Heart left ventricle (tissue), 13 donors: Measurements from ENCODE around the gene DNAJA3.

Experiments
- POLR2A ChIP-seq, 2 donors: fragments of 450-650 bp; IDR thresholded peaks; one replicate each; pipeline ENCODE4 v1.6.1; 2017; ENCODE audit warnings: antibody characterized with exemption in 2 of 2, mild to moderate bottlenecking in 2 of 2, moderate library complexity in 2 of 2
- TF ChIP-seq, protein P1 (sequence below), 12 donors: fragments of 200-600 bp; sonication (generic) in 4 of 12; IDR thresholded peaks; one replicate each; pipeline versions ENCODE4 v1.5.0 to v1.8.0; 2018 to 2022; ENCODE audit warnings: antibody characterized with exemption in 12 of 12, mild to moderate bottlenecking in 5 of 12
- donor health status: ischemic (EF 13 %, LVEDD 7.1; RV severe dilation, severe dysfunction).
- donor health status: DM: no; HTN: yes; CAD: no.
- donor health status: DM: no; HTN: no; CAD: no.
- donor health status: ischemic (EF 25% LVEDD 6.9; RV normal size, moderate dysfunction).
- donor health status: ischemic (EF 25% LVEDD 5.7; RV mildly dilated, moderate dysfunction).
- donor health status: ischemic (EF 35%, LVEDD 5.7; RV mildly dilated, moderate dysfunction).
- donor health status: nonischemic (EF 11% LVEDD 7.7; RV severe dilation, severe dysfunction).
- donor health status: DM: yes; HTN: yes; CAD: no.
- donor health status: PGD.
- donor health status: ischemic (EF 29% LVEDD 5.4; RV normal size, mild dysfunction).
- donor health status: nonischemic (EF 23%, LVEDD 6.1; RV moderate dilation, normal function).

GRCh38 chr16:4442371-4442770, 16.7 kb downstream of the DNAJA3 start:
- TF ChIP-seq POLR2A (IDR thresholded peaks at IDR 0.05): no peak
- TF ChIP-seq, protein P1, sequence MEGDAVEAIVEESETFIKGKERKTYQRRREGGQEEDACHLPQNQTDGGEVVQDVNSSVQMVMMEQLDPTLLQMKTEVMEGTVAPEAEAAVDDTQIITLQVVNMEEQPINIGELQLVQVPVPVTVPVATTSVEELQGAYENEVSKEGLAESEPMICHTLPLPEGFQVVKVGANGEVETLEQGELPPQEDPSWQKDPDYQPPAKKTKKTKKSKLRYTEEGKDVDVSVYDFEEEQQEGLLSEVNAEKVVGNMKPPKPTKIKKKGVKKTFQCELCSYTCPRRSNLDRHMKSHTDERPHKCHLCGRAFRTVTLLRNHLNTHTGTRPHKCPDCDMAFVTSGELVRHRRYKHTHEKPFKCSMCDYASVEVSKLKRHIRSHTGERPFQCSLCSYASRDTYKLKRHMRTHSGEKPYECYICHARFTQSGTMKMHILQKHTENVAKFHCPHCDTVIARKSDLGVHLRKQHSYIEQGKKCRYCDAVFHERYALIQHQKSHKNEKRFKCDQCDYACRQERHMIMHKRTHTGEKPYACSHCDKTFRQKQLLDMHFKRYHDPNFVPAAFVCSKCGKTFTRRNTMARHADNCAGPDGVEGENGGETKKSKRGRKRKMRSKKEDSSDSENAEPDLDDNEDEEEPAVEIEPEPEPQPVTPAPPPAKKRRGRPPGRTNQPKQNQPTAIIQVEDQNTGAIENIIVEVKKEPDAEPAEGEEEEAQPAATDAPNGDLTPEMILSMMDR (IDR thresholded peaks at IDR 0.05): no peak
